Fibroblast of the aortic adventitia (primary cell): ENCODE results near the gene SYNPO2. TPM values are rescaled to one million over a fixed set of nuclear protein-coding genes. Genes with fewer than 3 reads are reported as not detected.
A peak's percentile ranks its signal among the peaks of the same experiment; 100 is the strongest.

Source experiments
- DNase-seq: peaks from one replicate; pipeline ENCODE4 v3.0.0-alpha.2; 2010; ENCODE audit warnings: low read depth
- H3K4me3 ChIP-seq: 2 replicates; pipeline ENCODE4 v1.5.1; 2011; ENCODE audit warnings: low read depth, mild to moderate bottlenecking, control low read depth, low read length, moderate library complexity
- CTCF ChIP-seq: IDR thresholded peaks from 2 replicates; pipeline ENCODE4 v1.5.1; 2011; ENCODE audit warnings: mild to moderate bottlenecking, low read length, control low read depth, inconsistent platforms; ENCODE audit not compliant: insufficient read depth
- total RNA-seq: library from RNA; depleted of rRNA; stranded (reverse); fragments of >200 nt; gene quantifications from 2 replicates; pipeline ENCODE4 v1.2.3, GENCODE V29; 2012; ENCODE audit warnings: low replicate concordance

Gene SYNPO2
- total RNA-seq = 3.4 and 28.3 TPM in 2 replicates

GRCh38 chr4:118888666-118889311 is at the start of gene SYNPO2:
TSS of gene SYNPO2 (plus strand) at chr4:118888854. CDS start at chr4:118889037, 183 bp downstream.
- H3K4me3 ChIP-seq = peak within 1 kb of the TSS; percentile 74
- TF ChIP-seq CTCF = no peak
- peak; percentile 90 for DNase-seq

GRCh38 chr4:118839221-118839927 is 49.3 kb upstream of the SYNPO2 start:
- no peak for DNase-seq
- no peak overlapping the region for H3K4me3 ChIP-seq
- no peak for TF ChIP-seq CTCF

GRCh38 chr4:118842055-118842454 is 46.6 kb upstream of the SYNPO2 start:
- DNase-seq = no peak
- TF ChIP-seq CTCF = no peak
- H3K4me3 ChIP-seq = no peak overlapping the region

GRCh38 chr4:118843237-118843636 is 45.4 kb upstream of the SYNPO2 start:
- no peak overlapping the region for H3K4me3 ChIP-seq
- DNase-seq = no peak

GRCh38 chr4:118845552-118846050 is 43.1 kb upstream of the SYNPO2 start:
- no peak overlapping the region for H3K4me3 ChIP-seq
- TF ChIP-seq CTCF = no peak
- no peak for DNase-seq

More at GRCh38 chr4:118843237-118843636, 45.4 kb upstream of the SYNPO2 start:
- TF ChIP-seq CTCF = no peak

- no peak for TF ChIP-seq CTCF
- no peak overlapping the region for H3K4me3 ChIP-seq
- DNase-seq = no peak
Observed at GRCh38 chr4:118846979-118847378, 41.7 kb upstream of the SYNPO2 start.
